HFFc6 (cell line): ENCODE data around the gene NFATC2. TPM values are rescaled to one million over a fixed set of nuclear protein-coding genes. Genes with fewer than 3 reads are reported as not detected.

Experiments
- DNase-seq: peaks from one replicate; pipeline ENCODE4 v3.0.0-alpha.2; 2018
- H3K27ac Mint-ChIP-seq: 2 replicates; pipeline ENCODE4 v1.8.0; 2020; ENCODE audit warnings: mild to moderate bottlenecking, mixed read lengths
- H3K27me3 Mint-ChIP-seq: 2 replicates; pipeline ENCODE4 v1.8.0; 2021; ENCODE audit warnings: mild to moderate bottlenecking, moderate library complexity, mixed read lengths; ENCODE audit not compliant: insufficient read depth
- H3K36me3 Mint-ChIP-seq: 2 replicates; pipeline ENCODE4 v1.8.0; 2021; ENCODE audit warnings: low read depth, mixed read lengths
- H3K4me1 Mint-ChIP-seq: 2 replicates; pipeline ENCODE4 v1.8.0; 2020; ENCODE audit warnings: low read depth, mixed read lengths
- H3K4me3 Mint-ChIP-seq: 2 replicates; pipeline ENCODE4 v1.8.0; 2020; ENCODE audit warnings: mild to moderate bottlenecking, moderate library complexity, mixed read lengths
- H3K9me3 Mint-ChIP-seq: 2 replicates; pipeline ENCODE4 v1.8.0; 2020; ENCODE audit warnings: mild to moderate bottlenecking, mixed read lengths
- CTCF ChIP-seq: fragments of 200-600 bp; sonication (generic); IDR thresholded peaks from 2 replicates; pipeline ENCODE4 v1.5.0; 2021; ENCODE audit warnings: antibody characterized with exemption, mild to moderate bottlenecking
- total RNA-seq, 6 experiments: library from RNA; stranded (reverse); fragmentation: NEBNext Ultra II Directional; extraction: Animal tissue kit (Norgen Biotek cat#: 25700); gene quantifications; 2 replicates in 1 of 6; 3 replicates in 5 of 6; pipeline ENCODE4 v1.2.3, GENCODE V29; 2021

NFATC2 gene
- total RNA-seq, 6 experiments from 2014 or later = 0.50 to 1.1 (median 0.84) TPM

GRCh38 chr20:51460569-51461265, 81.8 kb downstream of the NFATC2 start:
- 0 out of 2 replicates have a peak, but pooled peaks cover 4% of the 10 kb centered on the region for H3K36me3 Mint-ChIP-seq
- DNase-seq = no peak
- H3K27me3 Mint-ChIP-seq = peaks cover 3% of the 10 kb centered on the region
- TF ChIP-seq CTCF = no peak
- H3K4me3 Mint-ChIP-seq = no peak overlapping the region
- H3K27ac Mint-ChIP-seq = no peak overlapping the region
- peaks cover 32% of the 10 kb centered on the region for H3K4me1 Mint-ChIP-seq
- no peaks in the 10 kb centered on the region for H3K9me3 Mint-ChIP-seq

DNA sequence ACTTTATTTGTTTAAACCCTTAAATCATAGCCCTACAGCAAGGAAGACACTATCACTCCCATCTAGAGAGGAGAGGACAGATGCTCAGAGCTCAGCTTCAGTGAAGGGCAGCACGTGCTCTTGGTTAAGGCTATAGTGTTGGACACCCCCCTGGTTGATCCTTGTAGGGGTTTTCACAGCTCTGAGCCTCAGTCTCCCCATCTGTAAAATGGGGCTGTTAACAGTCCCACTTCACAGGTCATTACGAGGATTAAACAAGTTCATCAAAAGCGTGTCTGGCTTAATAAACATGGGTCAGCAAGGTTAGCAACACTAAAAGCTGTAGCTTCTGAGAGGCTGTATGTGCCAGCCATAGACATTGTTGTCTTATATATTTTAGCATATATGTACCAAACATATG, 82.4 kb downstream of the NFATC2 start:
- TF ChIP-seq CTCF = no peak
- Mint-ChIP-seq H3K27me3 (peaks cover 4% of the 10 kb centered on the region), H3K4me3 (no peak overlapping the region), H3K9me3 (no peaks in the 10 kb centered on the region), H3K27ac (no peak overlapping the region), H3K4me1 (peaks cover 27% of the 10 kb centered on the region), H3K36me3 (no peaks in the 10 kb centered on the region)
- DNase-seq = no peak

DNA sequence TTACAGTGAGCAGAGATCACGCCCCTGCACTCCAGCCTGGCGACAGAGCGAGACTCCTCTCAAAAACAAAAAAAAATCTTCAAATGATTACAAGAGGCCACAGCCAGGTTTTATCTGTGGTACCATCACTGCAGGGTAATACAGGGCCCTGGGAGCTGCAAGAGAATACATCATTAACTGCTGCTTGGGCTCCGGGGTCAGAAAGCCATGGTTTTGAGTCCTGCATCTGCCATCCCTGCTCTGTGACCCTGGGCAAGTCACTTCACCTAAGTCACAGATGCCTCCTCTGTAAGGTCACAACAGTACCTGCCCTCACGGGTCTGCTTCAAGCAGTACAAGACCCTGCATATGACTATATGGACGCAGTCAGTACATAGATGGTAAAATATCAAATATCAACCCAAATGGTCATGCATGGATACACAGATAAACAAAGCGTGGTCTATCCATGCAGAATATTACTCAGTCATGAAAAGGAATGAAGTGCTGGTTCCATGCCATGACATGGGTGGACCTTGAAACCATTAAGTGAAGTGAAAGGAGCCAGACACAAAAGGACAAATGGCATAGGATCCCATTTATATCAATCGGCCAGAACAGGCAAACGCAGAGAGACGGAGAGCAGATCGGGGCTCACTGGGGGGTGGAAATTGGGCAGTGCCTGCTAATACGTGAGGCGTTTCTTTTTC, 83.6 kb downstream of the NFATC2 start:
- H3K9me3 Mint-ChIP-seq = no peaks in the 10 kb centered on the region; the same call in 1 of the 2 replicates
- H3K4me3 Mint-ChIP-seq = no peak overlapping the region
- H3K36me3 Mint-ChIP-seq = peaks cover 5% of the 10 kb centered on the region; the same call in 1 of the 2 replicates
- H3K27ac Mint-ChIP-seq = no peak overlapping the region
- no peak for DNase-seq
- H3K27me3 Mint-ChIP-seq = peaks cover 5% of the 10 kb centered on the region
- no peak for TF ChIP-seq CTCF
- H3K4me1 Mint-ChIP-seq = peaks cover 27% of the 10 kb centered on the region

DNA sequence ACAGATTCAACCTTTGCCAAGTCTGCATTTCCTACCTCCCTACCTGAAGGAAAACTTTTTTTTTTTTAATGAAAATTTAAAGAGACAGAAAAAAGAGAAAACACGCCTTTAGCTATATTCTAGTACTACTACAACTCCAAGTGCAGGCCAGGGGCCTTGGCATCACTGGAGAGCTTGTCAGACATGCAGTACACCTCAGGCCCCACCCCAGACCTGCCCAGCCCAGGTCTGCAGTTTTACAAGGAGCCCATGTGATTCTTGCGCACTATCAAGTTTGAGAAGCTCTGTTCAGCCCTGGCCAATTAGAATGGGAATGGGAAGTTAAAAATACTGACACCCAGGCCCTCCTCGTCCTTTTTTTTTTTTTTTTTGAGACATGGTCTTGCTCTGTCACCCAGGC, 85.0 kb downstream of the NFATC2 start:
- Mint-ChIP-seq H3K27me3 (peaks cover 5% of the 10 kb centered on the region), H3K9me3 (no peaks in the 10 kb centered on the region; the same call in 1 of the 2 replicates), H3K4me3 (peak overlapping the region; percentile 82), H3K4me1 (peaks cover 19% of the 10 kb centered on the region), H3K27ac (peak overlapping the region; percentile 91), H3K36me3 (peaks cover 5% of the 10 kb centered on the region; the same call in 1 of the 2 replicates)
- no peak for DNase-seq
- no peak for TF ChIP-seq CTCF

GRCh38 chr20:51456511-51457509, 85.7 kb downstream of the NFATC2 start:
- H3K27ac Mint-ChIP-seq = peak overlapping the region; percentile 91
- H3K9me3 Mint-ChIP-seq = no peaks in the 10 kb centered on the region; the same call in 1 of the 2 replicates
- H3K4me3 Mint-ChIP-seq = peak overlapping the region; percentile 82
- TF ChIP-seq CTCF = no peak
- peaks cover 5% of the 10 kb centered on the region; the same call in 1 of the 2 replicates for H3K36me3 Mint-ChIP-seq
- H3K27me3 Mint-ChIP-seq = peaks cover 5% of the 10 kb centered on the region
- H3K4me1 Mint-ChIP-seq = peaks cover 19% of the 10 kb centered on the region
- peak; percentile 93 for DNase-seq
